ENCODE measurements around the gene TP53I11.

TP53I11 gene

GRCh38 chr11:44992774-44993173, 42.1 kb upstream of the TP53I11 start:
- no peak for DNase-seq (ENCODE audit: low read depth in 2 of 2)
- no peak overlapping the region for H3K4me3 ChIP-seq (replicated peaks in 1 of 2; ENCODE audit: low read depth in 2 of 2, low read length in 2 of 2)
- no peak for TF ChIP-seq CTCF (IDR thresholded peaks at IDR 0.05; ENCODE audit: low read depth, low read length)

GRCh38 chr11:44992181-44992582, 41.5 kb upstream of the TP53I11 start:
- no peak overlapping the region for H3K4me3 ChIP-seq (replicated peaks in 1 of 2; ENCODE audit: low read depth in 2 of 2, low read length in 2 of 2)
- TF ChIP-seq CTCF (IDR thresholded peaks at IDR 0.05; ENCODE audit: low read depth, low read length): no peak
- peak; percentile 13 to 29 for DNase-seq (ENCODE audit: low read depth in 2 of 2)

GRCh38 chr11:44990665-44991064, 40.0 kb upstream of the TP53I11 start:
- no peak overlapping the region for H3K4me3 ChIP-seq (replicated peaks in 1 of 2; ENCODE audit: low read depth in 2 of 2, low read length in 2 of 2)
- DNase-seq (ENCODE audit: low read depth in 2 of 2): no peak
- no peak for TF ChIP-seq CTCF (IDR thresholded peaks at IDR 0.05; ENCODE audit: low read depth, low read length)

GRCh38 chr11:44989831-44990566, 39.3 kb upstream of the TP53I11 start:
- no peak for TF ChIP-seq CTCF (IDR thresholded peaks at IDR 0.05; ENCODE audit: low read depth, low read length)
- DNase-seq (ENCODE audit: low read depth in 2 of 2): peak in 1 of 2 donors; percentile 88
- no peak overlapping the region for H3K4me3 ChIP-seq (replicated peaks in 1 of 2; ENCODE audit: low read depth in 2 of 2, low read length in 2 of 2)

GRCh38 chr11:44988981-44989635, 38.4 kb upstream of the TP53I11 start:
- no peak for TF ChIP-seq CTCF (IDR thresholded peaks at IDR 0.05; ENCODE audit: low read depth, low read length)
- DNase-seq (ENCODE audit: low read depth in 2 of 2): no peak
- H3K4me3 ChIP-seq (replicated peaks in 1 of 2; ENCODE audit: low read depth in 2 of 2, low read length in 2 of 2): no peak overlapping the region

GRCh38 chr11:44988111-44988510, 37.4 kb upstream of the TP53I11 start:
- no peak for TF ChIP-seq CTCF (IDR thresholded peaks at IDR 0.05; ENCODE audit: low read depth, low read length)
- DNase-seq (ENCODE audit: low read depth in 2 of 2): no peak
- no peak overlapping the region for H3K4me3 ChIP-seq (replicated peaks in 1 of 2; ENCODE audit: low read depth in 2 of 2, low read length in 2 of 2)
